Activated B cell treated with CpG ODN at 0.5 μM for 24 hours (primary cell): ENCODE data around the gene RALB. TPM values are rescaled to one million over a fixed set of nuclear protein-coding genes. Genes with fewer than 3 reads are reported as not detected.

ENCODE experiments used
- ATAC-seq: fragments of 200-7000 bp; cut with Tn5 transposase; one replicate; pipeline ENCODE4 v1.10.0; 2021; ENCODE audit warnings: low read depth, mild to moderate bottlenecking, moderate library complexity
- CTCF ChIA-PET: fragments of 350-600 bp; sonication (Branson Sonifier 250); formaldehyde crosslinking; loops from one replicate; lab custom pipeline; 2021; ENCODE audit warnings: antibody characterized with exemption; lab: Charles Lee
- POLR2A ChIA-PET: fragments of 350-600 bp; sonication (Branson Sonifier 250); formaldehyde crosslinking; loops from one replicate; lab custom pipeline; 2021; ENCODE audit warnings: antibody characterized with exemption; lab: Charles Lee
- DNase-seq: peaks from one replicate; pipeline ENCODE4 v3.0.0; 2022
- H3K27ac Mint-ChIP-seq: one replicate; pipeline ENCODE4 v1.8.0; 2020; ENCODE audit warnings: mixed read lengths
- H3K27me3 Mint-ChIP-seq: one replicate; pipeline ENCODE4 v1.8.0; 2021; ENCODE audit warnings: mixed read lengths
- H3K36me3 Mint-ChIP-seq: one replicate; pipeline ENCODE4 v1.8.0; 2021; ENCODE audit warnings: low read depth, mixed read lengths
- H3K4me1 Mint-ChIP-seq: one replicate; pipeline ENCODE4 v1.8.0; 2021; ENCODE audit warnings: mixed read lengths
- H3K4me3 Mint-ChIP-seq: one replicate; pipeline ENCODE4 v1.8.0; 2020; ENCODE audit warnings: mild to moderate bottlenecking, mixed read lengths
- H3K9me3 Mint-ChIP-seq: one replicate; pipeline ENCODE4 v1.8.0; 2020; ENCODE audit warnings: mixed read lengths
- CTCF ChIP-seq: fragments of 200-600 bp; IDR thresholded peaks from one replicate; pipeline ENCODE4 v1.8.0; 2022; ENCODE audit warnings: antibody characterized with exemption, mild to moderate bottlenecking
- intact Hi-C: fragments of 100-400 bp; cut with micrococcal nuclease; formaldehyde crosslinking; loops from one replicate; pipeline ENCODE4 v1.15.1; 2024
- total RNA-seq: library from RNA; stranded (reverse); gene quantifications from 2 replicates; pipeline ENCODE4 v1.2.3, GENCODE V29; 2022

Gene RALB
- total RNA-seq, 1 donor from 2014 or later = 33.4 TPM

DNA sequence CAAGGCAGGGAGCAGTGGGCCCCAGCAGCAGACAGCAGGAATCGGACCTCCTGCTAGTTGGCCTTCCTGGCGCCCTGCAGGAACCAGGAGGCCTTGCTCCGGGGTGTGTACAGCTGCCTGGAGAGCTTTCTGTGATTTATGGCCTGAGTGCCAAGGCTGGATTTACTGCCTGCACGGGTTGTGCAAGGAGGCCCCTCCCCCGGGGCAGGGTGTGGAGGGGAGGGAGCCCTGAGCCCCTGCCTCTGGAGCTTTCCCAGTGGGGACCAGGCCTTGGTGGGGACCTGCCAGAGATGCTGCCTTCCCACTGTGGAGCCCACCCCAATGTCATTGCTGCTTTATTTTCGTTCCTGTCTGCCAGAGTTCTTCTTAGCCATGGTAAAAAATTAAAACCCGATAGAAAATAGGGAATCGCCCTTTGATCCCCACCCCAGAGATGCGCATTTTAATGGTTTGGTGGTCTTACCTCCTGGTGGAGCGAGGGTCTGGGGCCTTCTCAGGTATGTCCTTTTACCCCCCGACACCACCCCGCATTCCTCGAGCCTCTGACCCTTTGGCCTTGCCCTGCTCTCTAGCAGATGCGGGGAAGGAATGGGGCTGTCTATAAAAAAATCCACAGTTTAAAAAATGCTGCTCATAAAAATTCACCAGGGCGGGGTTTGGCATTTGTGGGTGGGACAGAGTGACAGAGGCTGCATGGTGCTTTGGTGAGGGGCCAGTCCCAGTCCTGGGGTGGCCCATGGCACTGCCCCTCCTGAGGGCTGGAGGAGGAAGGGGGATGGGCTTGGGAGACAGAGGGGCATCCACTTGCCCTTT, 6.9 kb upstream of the RALB start:
- H3K4me3 Mint-ChIP-seq = no peak overlapping the region
- peaks cover 2% of the 10 kb centered on the region for H3K9me3 Mint-ChIP-seq
- intact Hi-C loops = no loop called here
- POLR2A ChIA-PET = no interaction called here
- no peak for DNase-seq
- no peaks in the 10 kb centered on the region for H3K36me3 Mint-ChIP-seq
- peaks cover 10% of the 10 kb centered on the region for H3K4me1 Mint-ChIP-seq
- no peak overlapping the region for H3K27ac Mint-ChIP-seq
- H3K27me3 Mint-ChIP-seq = peaks cover 6% of the 10 kb centered on the region
- ATAC-seq = no peak
- no peak for TF ChIP-seq CTCF
- CTCF ChIA-PET = no interaction called here

GRCh38 chr2:120246546-120247300, 5.9 kb upstream of the RALB start:
- ATAC-seq = no peak
- Mint-ChIP-seq H3K9me3 (peaks cover 2% of the 10 kb centered on the region), H3K27me3 (peaks cover 6% of the 10 kb centered on the region), H3K4me1 (peaks cover 13% of the 10 kb centered on the region), H3K4me3 (no peak overlapping the region), H3K27ac (no peak overlapping the region), H3K36me3 (no peaks in the 10 kb centered on the region)
- intact Hi-C loops = no loop called here
- no peak for DNase-seq
- ChIA-PET CTCF (interaction anchor here (1.4 kb wide), 1 partner anchor 70 kb away, joined by 3 read pairs; no protein-coding TSS in a partner anchor), POLR2A (no interaction called here)
- no peak for TF ChIP-seq CTCF

DNA sequence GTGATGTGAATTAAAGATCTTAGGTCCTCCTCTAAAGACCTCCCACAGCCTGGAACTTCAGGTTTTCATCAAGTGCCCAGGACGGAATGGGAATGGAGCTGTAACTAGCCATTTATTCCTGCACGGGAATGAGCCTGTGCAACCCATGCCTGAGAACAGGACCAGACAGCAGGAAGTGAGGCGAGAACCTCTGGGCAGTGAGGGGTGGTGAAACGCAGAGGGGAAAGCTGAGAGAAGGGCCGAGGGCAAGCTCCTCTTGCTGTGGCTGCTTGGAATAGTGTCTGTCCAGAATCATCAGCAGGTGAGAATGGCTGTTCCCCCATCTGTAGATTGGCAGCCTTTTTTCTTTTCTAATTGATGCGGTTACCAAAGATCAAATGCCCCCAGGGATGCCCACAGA, 4.8 kb upstream of the RALB start:
- POLR2A ChIA-PET = interaction anchor here (1.0 kb wide), 1 partner anchor 488 kb away, joined by 3 read pairs; the partner anchor contains the start of gene PTPN4

GRCh38 chr2:120250640-120251039, 2.0 kb upstream of the RALB start:
- Mint-ChIP-seq H3K9me3 (no peaks in the 10 kb centered on the region), H3K27me3 (peaks cover 6% of the 10 kb centered on the region), H3K36me3 (peaks cover 7% of the 10 kb centered on the region), H3K4me3 (no peak overlapping the region), H3K4me1 (peaks cover 45% of the 10 kb centered on the region), H3K27ac (no peak overlapping the region)
- no peak for DNase-seq
- CTCF ChIA-PET = interaction anchor here (2.5 kb wide), 1 partner anchor 62 kb away, joined by 14 read pairs; no protein-coding TSS in a partner anchor
- TF ChIP-seq CTCF = no peak
- intact Hi-C loops = no loop called here
- POLR2A ChIA-PET = interaction anchor here (3.0 to 3.6 kb wide), 2 partner anchors 19 to 28 kb away, joined by 36 to 37 read pairs; partner anchors contain the start of gene TMEM185B
- no peak for ATAC-seq

More for the DNA sequence above, 4.8 kb upstream of the RALB start:
- H3K4me3 Mint-ChIP-seq = no peak overlapping the region
- ATAC-seq = no peak
- H3K27ac Mint-ChIP-seq = no peak overlapping the region
- CTCF ChIA-PET = interaction anchor here (0.7 to 1.4 kb wide), 2 partner anchors 15 to 71 kb away, joined by 3 read pairs; no protein-coding TSS in a partner anchor
- peaks cover 6% of the 10 kb centered on the region for H3K27me3 Mint-ChIP-seq
- H3K36me3 Mint-ChIP-seq = peaks cover 2% of the 10 kb centered on the region
- intact Hi-C loops = no loop called here
- H3K9me3 Mint-ChIP-seq = peaks cover 2% of the 10 kb centered on the region
- no peak for DNase-seq
- TF ChIP-seq CTCF = no peak
- H3K4me1 Mint-ChIP-seq = peaks cover 22% of the 10 kb centered on the region
